Endodermal cell (in vitro differentiated cells): ENCODE results near the gene CEPT1. TPM values are rescaled to one million over a fixed set of nuclear protein-coding genes. Genes with fewer than 3 reads are reported as not detected.

Experiments used
- DNase-seq: peaks from one replicate; pipeline ENCODE4 v3.0.0-alpha.2; 2017
- H3K27ac ChIP-seq: 2 replicates; pipeline ENCODE4 v1.5.1; 2013; ENCODE audit warnings: mild to moderate bottlenecking, low read depth, low read length, moderate library complexity
- H3K27me3 ChIP-seq: 2 replicates; pipeline ENCODE4 v1.6.1; 2013; ENCODE audit warnings: mild to moderate bottlenecking, low read length, moderate library complexity; ENCODE audit not compliant: insufficient read depth, control insufficient read depth, poor library complexity, severe bottlenecking
- H3K36me3 ChIP-seq: 2 replicates; pipeline ENCODE4 v1.7.0; 2013; ENCODE audit warnings: mild to moderate bottlenecking, low read length, moderate library complexity; ENCODE audit not compliant: control insufficient read depth, insufficient read depth
- H3K4me1 ChIP-seq: one replicate; pipeline ENCODE4 v1.7.0; 2013; ENCODE audit warnings: low read length; ENCODE audit not compliant: control insufficient read depth, insufficient read depth
- H3K4me3 ChIP-seq: 2 replicates; pipeline ENCODE4 v1.5.1; 2013; ENCODE audit warnings: mild to moderate bottlenecking, low read length, moderate library complexity
- H3K9ac ChIP-seq: 2 replicates; pipeline ENCODE4 v1.6.1; 2013; ENCODE audit warnings: mild to moderate bottlenecking, low read length, moderate library complexity; ENCODE audit not compliant: poor library complexity, severe bottlenecking; ENCODE audit errors: extremely low read depth
- H3K9me3 ChIP-seq: 2 replicates; pipeline ENCODE4 v1.6.1; 2013; ENCODE audit warnings: mild to moderate bottlenecking, low read length, moderate library complexity; ENCODE audit not compliant: control insufficient read depth
- H3K27ac Mint-ChIP-seq: 2 replicates; pipeline ENCODE4 v1.8.0; 2020; ENCODE audit warnings: mixed read lengths
- H3K27me3 Mint-ChIP-seq: 2 replicates; pipeline ENCODE4 v1.8.0; 2021; ENCODE audit warnings: mild to moderate bottlenecking, mixed read lengths; ENCODE audit not compliant: insufficient read depth
- H3K36me3 Mint-ChIP-seq: 2 replicates; pipeline ENCODE4 v1.8.0; 2020; ENCODE audit warnings: low read depth, mixed read lengths
- H3K4me1 Mint-ChIP-seq: 2 replicates; pipeline ENCODE4 v1.8.0; 2020; ENCODE audit warnings: mixed read lengths
- H3K4me3 Mint-ChIP-seq: 2 replicates; pipeline ENCODE4 v1.8.0; 2020; ENCODE audit warnings: mild to moderate bottlenecking, moderate library complexity, mixed read lengths
- H3K9me3 Mint-ChIP-seq: 2 replicates; pipeline ENCODE4 v1.8.0; 2020; ENCODE audit warnings: mild to moderate bottlenecking, mixed read lengths
- CTCF ChIP-seq: fragments of 200-600 bp; sonication (generic); conservative IDR thresholded peaks from 2 replicates; pipeline ENCODE4 v1.5.0; 2021; ENCODE audit warnings: antibody characterized with exemption, mild to moderate bottlenecking
- WGBS, 2 experiments: methylation state at CpG; one replicate each; pipeline versions ENCODE4 v1.1.5 to v1.1.7; 2013; ENCODE audit warnings: missing lambda C conversion rate in 2 of 2, mixed read lengths in 1 of 2; ENCODE audit not compliant: insufficient coverage in 1 of 2, insufficient read length in 1 of 2; 5-methylcytosine and 5-hydroxymethylcytosine counted together
- total RNA-seq, 2 donors: library from RNA; stranded (reverse); fragmentation: NEBNext Ultra II Directional in 1 of 2; extraction: Animal tissue kit (Norgen Biotek cat#: 25700) in 1 of 2; gene quantifications; 2 replicates in 1 of 2; 3 replicates in 1 of 2; pipeline ENCODE4 v1.2.1, GENCODE V29; 2021

The CEPT1 gene
- total RNA-seq, 2 donors from 2014 or later = 28.0 to 33.3 TPM

GRCh38 chr1:111203681-111204200 is 63.7 kb downstream of the CEPT1 start:
- H3K27ac Mint-ChIP-seq = no peak overlapping the region
- no peak for DNase-seq
- 92 to 97% methylated on average over 15 to 41 of the region's 41 CpGs for WGBS, 2 experiments

GRCh38 chr1:111204201-111204982 is 64.4 kb downstream of the CEPT1 start:
- H3K9ac ChIP-seq = no peak overlapping the region
- no peak for TF ChIP-seq CTCF
- Mint-ChIP-seq H3K36me3 (peaks cover 2% of the 10 kb centered on the region), H3K4me3 (peak overlapping the region; percentile 17), H3K27me3 (peaks cover 15% of the 10 kb centered on the region), H3K9me3 (peaks cover 2% of the 10 kb centered on the region), H3K4me1 (peaks cover 15% of the 10 kb centered on the region), H3K27ac (no peak overlapping the region)
- H3K4me3 ChIP-seq = no peak overlapping the region
- no peaks in the 10 kb centered on the region for H3K36me3 ChIP-seq
- H3K9me3 ChIP-seq = no peaks in the 10 kb centered on the region
- peaks cover 5% of the 10 kb centered on the region for H3K4me1 ChIP-seq
- 94 to 95% methylated on average over 24 to 61 of the region's 61 CpGs for WGBS, 2 experiments
- no peak overlapping the region for H3K27ac ChIP-seq
- H3K27me3 ChIP-seq = no peaks in the 10 kb centered on the region
- no peak for DNase-seq

More at GRCh38 chr1:111203681-111204200, 63.7 kb downstream of the CEPT1 start:
- H3K27ac ChIP-seq = no peak overlapping the region
- no peaks in the 10 kb centered on the region for H3K9me3 ChIP-seq
- TF ChIP-seq CTCF = no peak
- no peaks in the 10 kb centered on the region for H3K36me3 ChIP-seq
- Mint-ChIP-seq H3K9me3 (peaks cover 2% of the 10 kb centered on the region), H3K4me3 (no peak overlapping the region), H3K27me3 (peaks cover 15% of the 10 kb centered on the region), H3K36me3 (peaks cover 2% of the 10 kb centered on the region), H3K4me1 (peaks cover 15% of the 10 kb centered on the region)
- peaks cover 5% of the 10 kb centered on the region for H3K4me1 ChIP-seq
- H3K27me3 ChIP-seq = no peaks in the 10 kb centered on the region
- H3K9ac ChIP-seq = no peak overlapping the region
- H3K4me3 ChIP-seq = no peak overlapping the region

GRCh38 chr1:111204983-111205713 is 65.1 kb downstream of the CEPT1 start:
- no peak overlapping the region for H3K4me3 ChIP-seq
- H3K27me3 ChIP-seq = no peaks in the 10 kb centered on the region
- H3K4me1 Mint-ChIP-seq = peaks cover 20% of the 10 kb centered on the region
- no peak overlapping the region for H3K9ac ChIP-seq
- no peak for TF ChIP-seq CTCF
- H3K4me3 Mint-ChIP-seq = no peak overlapping the region
- no peaks in the 10 kb centered on the region for H3K36me3 ChIP-seq
- H3K27ac Mint-ChIP-seq = no peak overlapping the region
- 76 to 83% methylated on average over 6 to 9 of the region's 9 CpGs for WGBS, 2 experiments
- H3K36me3 Mint-ChIP-seq = peaks cover 2% of the 10 kb centered on the region
- H3K9me3 ChIP-seq = no peaks in the 10 kb centered on the region
- H3K4me1 ChIP-seq = peaks cover 5% of the 10 kb centered on the region
- DNase-seq = no peak
- peaks cover 2% of the 10 kb centered on the region for H3K9me3 Mint-ChIP-seq
- H3K27me3 Mint-ChIP-seq = peaks cover 15% of the 10 kb centered on the region
- H3K27ac ChIP-seq = no peak overlapping the region
